HEK293 (cell line): ENCODE measurements around the gene THAP11.

ENCODE experiments used
- CTCF ChIA-PET: fragments of 350-600 bp; formaldehyde crosslinking; extraction: SDS; loops from one replicate; lab custom pipeline; 2021; ENCODE audit warnings: antibody characterized with exemption; lab: Yijun Ruan, JAX
- POLR2A ChIA-PET: fragments of 300-600 bp; formaldehyde crosslinking; extraction: SDS; loops from one replicate; lab custom pipeline; 2020; ENCODE audit warnings: antibody characterized with exemption, inconsistent platforms; lab: Yijun Ruan, JAX
- H3K27ac ChIP-seq: fragments of 200-500 bp; sonication (Bioruptor generic); 2 replicates; pipeline ENCODE4 v1.5.1; 2014; ENCODE audit warnings: low read depth, low read length, control low read depth, inconsistent platforms; ENCODE audit errors: extremely low read depth
- H3K36me3 ChIP-seq, 2 experiments: fragments of 200-500 bp in 1 of 2; sonication (Bioruptor generic) in 1 of 2; 1 replicate in 1 of 2; 2 replicates in 1 of 2; pipeline ENCODE4 v1.5.1; 2014 to 2017; ENCODE audit warnings: inconsistent platforms in 2 of 2, low read length in 2 of 2; ENCODE audit not compliant: control insufficient read depth in 2 of 2, insufficient read depth in 1 of 2
- H3K4me1 ChIP-seq: fragments of 200-500 bp; sonication (Bioruptor generic); 2 replicates; pipeline ENCODE4 v1.5.1; 2014; ENCODE audit warnings: mild to moderate bottlenecking, low read length, inconsistent platforms; ENCODE audit not compliant: control insufficient read depth, insufficient read depth
- H3K4me3 ChIP-seq: 2 replicates; pipeline ENCODE4 v1.5.1; 2011; ENCODE audit warnings: low read depth, mild to moderate bottlenecking, control low read depth, low read length, moderate library complexity
- H3K9me3 ChIP-seq: fragments of 200-500 bp; sonication (Bioruptor generic); 2 replicates; pipeline ENCODE4 v1.5.1; 2014; ENCODE audit warnings: low read depth, low read length, inconsistent platforms; ENCODE audit not compliant: control insufficient read depth, insufficient read depth
- GLI4 ChIP-seq: fragments of 450-650 bp; formaldehyde crosslinking; IDR thresholded peaks from 2 replicates; pipeline ENCODE4 v1.5.1; 2016; ENCODE audit warnings: missing biosample characterization, missing genetic modification characterization
- HOXC10 ChIP-seq: sonication (generic); formaldehyde crosslinking; IDR thresholded peaks from 2 replicates; pipeline ENCODE4 v1.8.1; 2023; ENCODE audit warnings: mild to moderate bottlenecking, missing genetic modification reagents
- HOXD13 ChIP-seq: sonication (generic); formaldehyde crosslinking; IDR thresholded peaks from 2 replicates; pipeline ENCODE4 v1.8.0; 2022; ENCODE audit warnings: missing genetic modification reagents, borderline replicate concordance
- KLF10 ChIP-seq: fragments of 450-650 bp; IDR thresholded peaks from 2 replicates; pipeline ENCODE4 v1.5.1; 2018; ENCODE audit warnings: missing biosample characterization, mild to moderate bottlenecking, missing genetic modification characterization
- TRIM28 ChIP-seq: IDR thresholded peaks from 2 replicates; pipeline ENCODE4 v1.6.1; 2011; ENCODE audit warnings: low read length, control low read depth, borderline replicate concordance
- ZBTB20 ChIP-seq: fragments of 450-650 bp; formaldehyde crosslinking; IDR thresholded peaks from 2 replicates; pipeline ENCODE4 v1.5.1; 2016; ENCODE audit warnings: missing biosample characterization, missing genetic modification characterization
- ZFP41 ChIP-seq: fragments of 450-650 bp; formaldehyde crosslinking; IDR thresholded peaks from 2 replicates; pipeline ENCODE4 v1.5.1; 2016; ENCODE audit warnings: missing biosample characterization, missing genetic modification characterization, borderline replicate concordance
- ZFP69B ChIP-seq: fragments of 450-650 bp; formaldehyde crosslinking; IDR thresholded peaks from 2 replicates; pipeline ENCODE4 v1.5.1; 2016; ENCODE audit warnings: missing biosample characterization, missing genetic modification characterization
- ZNF112 ChIP-seq: fragments of 450-650 bp; formaldehyde crosslinking; IDR thresholded peaks from 2 replicates; pipeline ENCODE4 v1.5.0; 2017; ENCODE audit warnings: missing biosample characterization, missing genetic modification characterization
- ZNF155 ChIP-seq: fragments of 450-650 bp; formaldehyde crosslinking; IDR thresholded peaks from 2 replicates; pipeline ENCODE4 v1.5.1; 2016; ENCODE audit warnings: missing biosample characterization, missing genetic modification characterization
- ZNF169 ChIP-seq: fragments of 450-650 bp; formaldehyde crosslinking; IDR thresholded peaks from 2 replicates; pipeline ENCODE4 v1.5.1; 2016; ENCODE audit warnings: missing biosample characterization, missing genetic modification characterization
- ZNF24 ChIP-seq: fragments of 450-650 bp; formaldehyde crosslinking; IDR thresholded peaks from 2 replicates; pipeline ENCODE4 v1.5.1; 2016; ENCODE audit warnings: missing biosample characterization, missing genetic modification characterization
- ZNF48 ChIP-seq: fragments of 450-650 bp; formaldehyde crosslinking; IDR thresholded peaks from 2 replicates; pipeline ENCODE4 v1.5.1; 2016; ENCODE audit warnings: missing biosample characterization, missing genetic modification characterization
- ZNF658 ChIP-seq: fragments of 450-650 bp; formaldehyde crosslinking; IDR thresholded peaks from 2 replicates; pipeline ENCODE4; 2016; ENCODE audit warnings: missing biosample characterization, missing genetic modification characterization
- ZNF664 ChIP-seq: fragments of 450-650 bp; formaldehyde crosslinking; IDR thresholded peaks from 2 replicates; pipeline ENCODE4 v1.5.1; 2016; ENCODE audit warnings: missing biosample characterization, missing genetic modification characterization
- ZNF776 ChIP-seq: fragments of 450-650 bp; formaldehyde crosslinking; IDR thresholded peaks from 2 replicates; pipeline ENCODE4 v1.5.0; 2017; ENCODE audit warnings: missing biosample characterization, missing genetic modification characterization, borderline replicate concordance
- ZNF791 ChIP-seq: fragments of 450-650 bp; formaldehyde crosslinking; IDR thresholded peaks from 2 replicates; pipeline ENCODE4 v1.5.1; 2016; ENCODE audit warnings: missing biosample characterization, missing genetic modification characterization
- ZNF837 ChIP-seq: fragments of 450-650 bp; formaldehyde crosslinking; IDR thresholded peaks from 2 replicates; pipeline ENCODE4 v1.5.1; 2016; ENCODE audit warnings: missing biosample characterization, missing genetic modification characterization
- ZNF843 ChIP-seq: fragments of 450-650 bp; formaldehyde crosslinking; IDR thresholded peaks from 2 replicates; pipeline ENCODE4 v1.5.1; 2016; ENCODE audit warnings: missing biosample characterization, missing genetic modification characterization
- ZXDB ChIP-seq: fragments of 450-650 bp; formaldehyde crosslinking; IDR thresholded peaks from 2 replicates; pipeline ENCODE4 v1.5.1; 2016; ENCODE audit warnings: missing biosample characterization, missing genetic modification characterization
- TF ChIP-seq, protein P1 (sequence below): fragments of 450-650 bp; formaldehyde crosslinking; IDR thresholded peaks from 2 replicates; pipeline ENCODE4 v1.5.1; 2017; ENCODE audit warnings: missing biosample characterization, mild to moderate bottlenecking, missing genetic modification characterization, moderate library complexity
- TF ChIP-seq, protein P2 (sequence below): sonication (generic); formaldehyde crosslinking; IDR thresholded peaks from 2 replicates; pipeline ENCODE4 v1.8.1; 2022; ENCODE audit warnings: mild to moderate bottlenecking, moderate library complexity, missing genetic modification reagents
- TF ChIP-seq, protein P3 (sequence below): fragments of 450-650 bp; formaldehyde crosslinking; IDR thresholded peaks from 2 replicates; pipeline ENCODE4 v1.5.1; 2016; ENCODE audit warnings: missing biosample characterization, missing genetic modification characterization
- TF ChIP-seq, protein P4 (sequence below): fragments of 450-650 bp; formaldehyde crosslinking; IDR thresholded peaks from 2 replicates; pipeline ENCODE4 v1.5.1; 2017; ENCODE audit warnings: missing biosample characterization, missing genetic modification characterization

Gene THAP11

DNA sequence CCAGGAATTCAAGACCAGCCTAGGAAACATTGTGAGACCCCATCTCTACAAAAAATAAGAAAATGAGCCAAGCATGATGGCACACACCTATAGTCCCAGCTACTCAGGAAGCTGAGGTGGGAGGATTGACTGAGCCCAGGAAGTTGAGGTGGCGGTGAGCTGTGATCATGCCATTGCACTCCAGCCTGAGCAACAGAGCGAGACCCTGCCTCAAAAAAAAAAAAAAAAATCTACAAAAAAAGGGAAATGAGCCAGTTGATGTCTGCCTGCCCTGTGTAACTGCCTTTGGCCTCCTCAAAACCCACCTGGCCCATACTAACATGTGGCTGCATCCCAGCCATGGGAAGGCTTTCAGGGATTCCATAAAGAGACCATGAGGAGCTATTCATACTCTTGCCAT lies 40.2 kb upstream of the THAP11 start:
- H3K4me1 ChIP-seq = peaks cover 5% of the 10 kb centered on the region
- peaks cover 0 to 51% of the 10 kb centered on the region in 2 experiments; a peak in 2 of 3 replicates for H3K36me3 ChIP-seq
- H3K4me3 ChIP-seq = no peak overlapping the region
- POLR2A ChIA-PET = interaction anchor here (1.5 kb wide), 1 partner anchor 83 kb away, joined by 5 read pairs; the partner anchor contains the start of gene GFOD2
- no peak for TF ChIP-seq ZNF155
- TF ChIP-seq ZNF24 (tag by site-specific recombination) = no peak
- TF ChIP-seq HOXC10 (CRISPR knock-in tag) = no peak
- TF ChIP-seq ZNF664 (tag by site-specific recombination) = no peak
- TF ChIP-seq GLI4 (tag by site-specific recombination) = no peak
- no peak for TF ChIP-seq ZNF776 (tag by site-specific recombination)
- TF ChIP-seq, protein P1, sequence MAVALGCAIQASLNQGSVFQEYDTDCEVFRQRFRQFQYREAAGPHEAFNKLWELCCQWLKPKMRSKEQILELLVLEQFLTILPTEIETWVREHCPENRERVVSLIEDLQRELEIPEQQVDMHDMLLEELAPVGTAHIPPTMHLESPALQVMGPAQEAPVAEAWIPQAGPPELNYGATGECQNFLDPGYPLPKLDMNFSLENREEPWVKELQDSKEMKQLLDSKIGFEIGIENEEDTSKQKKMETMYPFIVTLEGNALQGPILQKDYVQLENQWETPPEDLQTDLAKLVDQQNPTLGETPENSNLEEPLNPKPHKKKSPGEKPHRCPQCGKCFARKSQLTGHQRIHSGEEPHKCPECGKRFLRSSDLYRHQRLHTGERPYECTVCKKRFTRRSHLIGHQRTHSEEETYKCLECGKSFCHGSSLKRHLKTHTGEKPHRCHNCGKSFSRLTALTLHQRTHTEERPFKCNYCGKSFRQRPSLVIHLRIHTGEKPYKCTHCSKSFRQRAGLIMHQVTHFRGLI (tag by site-specific recombination) = no peak
- TF ChIP-seq ZNF112 (tag by site-specific recombination) = no peak
- no peak for TF ChIP-seq TRIM28
- no peak for TF ChIP-seq ZFP41
- TF ChIP-seq ZNF837 = no peak
- TF ChIP-seq ZNF169 (tag by site-specific recombination) = no peak
- no peak for TF ChIP-seq HOXD13 (CRISPR knock-in tag)
- TF ChIP-seq ZNF843 (tag by site-specific recombination) = no peak
- no peak for TF ChIP-seq KLF10 (tag by site-specific recombination)
- TF ChIP-seq ZFP69B = no peak
- TF ChIP-seq ZNF791 = no peak
- no peak for TF ChIP-seq ZNF658 (tag by site-specific recombination)
- TF ChIP-seq, protein P2, sequence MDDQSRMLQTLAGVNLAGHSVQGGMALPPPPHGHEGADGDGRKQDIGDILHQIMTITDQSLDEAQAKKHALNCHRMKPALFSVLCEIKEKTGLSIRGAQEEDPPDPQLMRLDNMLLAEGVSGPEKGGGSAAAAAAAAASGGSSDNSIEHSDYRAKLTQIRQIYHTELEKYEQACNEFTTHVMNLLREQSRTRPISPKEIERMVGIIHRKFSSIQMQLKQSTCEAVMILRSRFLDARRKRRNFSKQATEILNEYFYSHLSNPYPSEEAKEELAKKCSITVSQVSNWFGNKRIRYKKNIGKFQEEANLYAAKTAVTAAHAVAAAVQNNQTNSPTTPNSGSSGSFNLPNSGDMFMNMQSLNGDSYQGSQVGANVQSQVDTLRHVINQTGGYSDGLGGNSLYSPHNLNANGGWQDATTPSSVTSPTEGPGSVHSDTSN (CRISPR knock-in tag) = no peak
- TF ChIP-seq, protein P3, sequence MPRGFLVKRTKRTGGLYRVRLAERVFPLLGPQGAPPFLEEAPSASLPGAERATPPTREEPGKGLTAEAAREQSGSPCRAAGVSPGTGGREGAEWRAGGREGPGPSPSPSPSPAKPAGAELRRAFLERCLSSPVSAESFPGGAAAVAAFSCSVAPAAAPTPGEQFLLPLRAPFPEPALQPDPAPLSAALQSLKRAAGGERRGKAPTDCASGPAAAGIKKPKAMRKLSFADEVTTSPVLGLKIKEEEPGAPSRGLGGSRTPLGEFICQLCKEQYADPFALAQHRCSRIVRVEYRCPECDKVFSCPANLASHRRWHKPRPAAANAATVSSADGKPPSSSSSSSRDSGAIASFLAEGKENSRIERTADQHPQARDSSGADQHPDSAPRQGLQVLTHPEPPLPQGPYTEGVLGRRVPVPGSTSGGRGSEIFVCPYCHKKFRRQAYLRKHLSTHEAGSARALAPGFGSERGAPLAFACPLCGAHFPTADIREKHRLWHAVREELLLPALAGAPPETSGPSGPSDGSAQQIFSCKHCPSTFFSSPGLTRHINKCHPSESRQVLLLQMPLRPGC (tag by site-specific recombination) = no peak
- TF ChIP-seq, all 188 proteins: peak for 0
- Histone ChIP-seq H3K27ac (no peak overlapping the region), H3K9me3 (no peaks in the 10 kb centered on the region)
- CTCF ChIA-PET = interaction anchor here (1.1 to 1.2 kb wide), 2 partner anchors 12 to 14 kb away, joined by 3 read pairs; no protein-coding TSS in a partner anchor

DNA sequence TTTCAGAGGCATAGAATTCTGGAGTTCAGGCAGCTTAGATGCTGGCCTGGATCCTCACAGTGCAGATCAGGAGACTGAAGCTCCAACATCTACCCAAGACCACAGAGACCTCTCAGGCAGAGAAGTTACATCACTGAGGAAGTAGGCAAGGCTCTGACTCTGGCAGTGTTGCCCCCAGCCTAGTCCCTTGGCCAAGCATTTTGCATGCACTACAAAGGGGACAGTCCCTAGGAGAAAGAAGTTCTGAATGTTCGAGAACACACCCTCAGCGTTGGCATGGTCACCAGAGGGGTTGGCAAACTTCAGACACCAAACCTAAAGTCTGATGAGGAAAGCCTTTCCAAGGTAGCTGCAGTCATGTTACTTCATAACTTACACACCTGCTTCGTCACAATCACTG lies 38.2 kb upstream of the THAP11 start:
- H3K9me3 ChIP-seq = no peaks in the 10 kb centered on the region
- peaks cover 8% of the 10 kb centered on the region for H3K4me1 ChIP-seq
- CTCF ChIA-PET = interaction anchor here (0.7 to 1.6 kb wide), 3 partner anchors 8 to 283 kb away, joined by 3 to 10 read pairs (median 5); no protein-coding TSS in a partner anchor
- H3K4me3 ChIP-seq = no peak overlapping the region
- no peak for TF ChIP-seq ZXDB (tag by site-specific recombination)
- TF ChIP-seq, protein P4, sequence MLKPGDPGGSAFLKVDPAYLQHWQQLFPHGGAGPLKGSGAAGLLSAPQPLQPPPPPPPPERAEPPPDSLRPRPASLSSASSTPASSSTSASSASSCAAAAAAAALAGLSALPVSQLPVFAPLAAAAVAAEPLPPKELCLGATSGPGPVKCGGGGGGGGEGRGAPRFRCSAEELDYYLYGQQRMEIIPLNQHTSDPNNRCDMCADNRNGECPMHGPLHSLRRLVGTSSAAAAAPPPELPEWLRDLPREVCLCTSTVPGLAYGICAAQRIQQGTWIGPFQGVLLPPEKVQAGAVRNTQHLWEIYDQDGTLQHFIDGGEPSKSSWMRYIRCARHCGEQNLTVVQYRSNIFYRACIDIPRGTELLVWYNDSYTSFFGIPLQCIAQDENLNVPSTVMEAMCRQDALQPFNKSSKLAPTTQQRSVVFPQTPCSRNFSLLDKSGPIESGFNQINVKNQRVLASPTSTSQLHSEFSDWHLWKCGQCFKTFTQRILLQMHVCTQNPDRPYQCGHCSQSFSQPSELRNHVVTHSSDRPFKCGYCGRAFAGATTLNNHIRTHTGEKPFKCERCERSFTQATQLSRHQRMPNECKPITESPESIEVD (tag by site-specific recombination) = no peak
- TF ChIP-seq ZBTB20 (tag by site-specific recombination) = no peak
- no peak for TF ChIP-seq ZNF664 (tag by site-specific recombination)
- no peak for TF ChIP-seq ZNF48 (tag by site-specific recombination)
- no peak for TF ChIP-seq ZNF658 (tag by site-specific recombination)
- POLR2A ChIA-PET = interaction anchor here (0.7 kb wide), 1 partner anchor 13 kb away, joined by 3 read pairs; no protein-coding TSS in a partner anchor
- peaks cover 0 to 45% of the 10 kb centered on the region in 2 experiments; a peak in 2 of 3 replicates for H3K36me3 ChIP-seq
- H3K27ac ChIP-seq = no peak overlapping the region
